WTC11 (cell line): ENCODE results near the gene SIPA1L3. TPM values are rescaled to one million over a fixed set of nuclear protein-coding genes. Genes with fewer than 3 reads are reported as not detected.

Source experiments
- ATAC-seq: fragments of 200-7000 bp; cut with Tn5 transposase; 2 replicates; pipeline ENCODE4 v1.10.0; 2021; ENCODE audit warnings: mild to moderate bottlenecking, moderate library complexity
- CTCF ChIA-PET: fragments of 300-600 bp; sonication (Branson Sonifier 250); formaldehyde crosslinking; loops from one replicate; lab custom pipeline; 2021; ENCODE audit warnings: antibody characterized with exemption; lab: Charles Lee
- POLR2A ChIA-PET: fragments of 350-600 bp; sonication (Branson Sonifier 250); formaldehyde crosslinking; loops from one replicate; lab custom pipeline; 2021; ENCODE audit warnings: antibody characterized with exemption; lab: Charles Lee
- DNase-seq: peaks from one replicate; pipeline ENCODE4 v3.0.0; 2021; ENCODE audit warnings: low spot score
- H3K27ac Mint-ChIP-seq: 2 replicates; pipeline ENCODE4 v1.8.0; 2021; ENCODE audit warnings: mixed read lengths
- H3K27me3 Mint-ChIP-seq: 2 replicates; pipeline ENCODE4 v1.8.0; 2021; ENCODE audit warnings: low read depth, mild to moderate bottlenecking, moderate library complexity, mixed read lengths
- H3K36me3 Mint-ChIP-seq: 2 replicates; pipeline ENCODE4 v1.8.0; 2021; ENCODE audit warnings: mixed read lengths
- H3K4me1 Mint-ChIP-seq: 2 replicates; pipeline ENCODE4 v1.8.0; 2022; ENCODE audit warnings: mixed read lengths
- H3K4me3 Mint-ChIP-seq: 2 replicates; pipeline ENCODE4 v1.8.0; 2021; ENCODE audit warnings: mild to moderate bottlenecking, moderate library complexity, mixed read lengths
- H3K9me3 Mint-ChIP-seq: 2 replicates; pipeline ENCODE4 v1.8.0; 2021; ENCODE audit warnings: mixed read lengths
- CBFB ChIP-seq: sonication (generic); formaldehyde crosslinking; IDR thresholded peaks from 2 replicates; pipeline ENCODE4 v1.8.1; 2022; ENCODE audit warnings: mild to moderate bottlenecking, low read depth, missing genetic modification reagents
- EMX1 ChIP-seq: fragments of 250-450 bp; sonication (Bioruptor Pico); IDR thresholded peaks from 2 replicates; pipeline ENCODE4 v1.8.0; 2021; ENCODE audit warnings: mild to moderate bottlenecking
- FOXJ3 ChIP-seq: sonication (generic); formaldehyde crosslinking; IDR thresholded peaks from 2 replicates; pipeline ENCODE4 v1.9.0; 2021; ENCODE audit warnings: missing genetic modification reagents, mild to moderate bottlenecking, borderline replicate concordance
- GRHL2 ChIP-seq: fragments of 250-450 bp; sonication (Bioruptor Pico); IDR thresholded peaks from 2 replicates; pipeline ENCODE4 v1.8.0; 2022; ENCODE audit warnings: mild to moderate bottlenecking, moderate library complexity; ENCODE audit not compliant: insufficient replicate concordance, severe bottlenecking
- HMGA2 ChIP-seq: fragments of 250-450 bp; sonication (Bioruptor Pico); IDR thresholded peaks from 2 replicates; pipeline ENCODE4 v1.4.0; 2021; ENCODE audit warnings: mild to moderate bottlenecking, moderate library complexity
- KAT7 ChIP-seq: sonication (generic); formaldehyde crosslinking; IDR thresholded peaks from 2 replicates; pipeline ENCODE4 v1.8.1; 2023; ENCODE audit warnings: missing genetic modification reagents, mild to moderate bottlenecking, borderline replicate concordance
- NFYB ChIP-seq: sonication (generic); formaldehyde crosslinking; conservative IDR thresholded peaks from 2 replicates; pipeline ENCODE4 v1.8.0; 2022; ENCODE audit warnings: low read depth, missing genetic modification reagents
- PRRX2 ChIP-seq: fragments of 250-450 bp; sonication (Bioruptor Pico); IDR thresholded peaks from 2 replicates; pipeline ENCODE4 v1.8.0; 2021; ENCODE audit warnings: mild to moderate bottlenecking
- total RNA-seq: library from RNA; stranded (reverse); gene quantifications from 3 replicates; pipeline ENCODE4 v1.2.3, GENCODE V29; 2021
- TF ChIP-seq, protein P1 (sequence below): sonication (generic); formaldehyde crosslinking; conservative IDR thresholded peaks from 2 replicates; pipeline ENCODE4 v1.8.1; 2023; ENCODE audit warnings: mild to moderate bottlenecking, low read depth, missing genetic modification reagents, moderate library complexity
- TF ChIP-seq, protein P2 (sequence below): fragments of 250-450 bp; sonication (Bioruptor Pico); conservative IDR thresholded peaks from 2 replicates; pipeline ENCODE4 v1.9.0; 2021; ENCODE audit warnings: mild to moderate bottlenecking
- TF ChIP-seq, protein P3 (sequence below): sonication (generic); formaldehyde crosslinking; IDR thresholded peaks from 2 replicates; pipeline ENCODE4 v1.8.0; 2022; ENCODE audit warnings: mild to moderate bottlenecking, missing genetic modification reagents
- TF ChIP-seq, protein P4 (sequence below): sonication (generic); formaldehyde crosslinking; IDR thresholded peaks from 2 replicates; pipeline ENCODE4 v1.8.0; 2023; ENCODE audit warnings: missing genetic modification reagents, mild to moderate bottlenecking, borderline replicate concordance

The SIPA1L3 gene
- total RNA-seq, 1 experiment from 2014 or later: 41.5 TPM

DNA sequence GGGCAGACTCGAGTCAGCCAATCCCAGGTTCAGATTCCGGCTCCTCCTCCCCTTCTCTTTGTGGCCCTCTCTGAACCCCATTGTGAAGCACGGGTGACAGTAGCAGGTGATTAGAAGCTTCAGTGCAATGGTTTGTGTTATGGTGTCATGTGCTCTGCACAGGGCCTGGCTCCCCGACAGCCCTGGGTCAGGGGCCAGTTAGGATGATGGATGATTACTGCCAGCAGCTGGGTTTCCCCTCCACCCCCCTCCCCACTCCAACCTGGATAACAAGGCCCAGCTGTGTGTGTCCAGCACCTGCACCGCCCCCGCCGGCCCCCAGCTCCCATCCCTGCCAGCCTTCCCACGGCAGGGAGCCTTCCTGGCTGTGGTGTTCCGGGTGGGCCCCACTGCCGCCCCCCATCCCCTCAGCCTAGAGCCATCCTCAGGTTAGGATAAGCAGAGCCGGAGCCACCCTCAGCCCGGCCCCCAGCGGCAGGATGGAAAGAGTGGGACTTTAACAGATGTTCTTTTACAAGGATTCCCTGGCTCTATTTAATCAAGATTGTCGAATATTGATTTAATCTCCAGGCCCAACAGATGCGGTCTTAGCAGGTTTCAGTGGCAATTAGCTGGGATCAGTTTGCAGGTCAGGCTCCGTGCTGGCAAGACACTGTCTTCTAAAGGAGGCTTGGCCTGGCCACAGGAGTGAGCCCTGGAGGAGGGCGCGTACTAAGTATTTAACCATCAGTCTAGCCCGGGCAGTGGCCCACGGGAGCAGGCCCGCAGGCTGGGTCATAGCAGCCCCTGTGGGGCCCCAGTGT, 156.2 kb downstream of the SIPA1L3 start (continued):
- TF ChIP-seq, protein P1, sequence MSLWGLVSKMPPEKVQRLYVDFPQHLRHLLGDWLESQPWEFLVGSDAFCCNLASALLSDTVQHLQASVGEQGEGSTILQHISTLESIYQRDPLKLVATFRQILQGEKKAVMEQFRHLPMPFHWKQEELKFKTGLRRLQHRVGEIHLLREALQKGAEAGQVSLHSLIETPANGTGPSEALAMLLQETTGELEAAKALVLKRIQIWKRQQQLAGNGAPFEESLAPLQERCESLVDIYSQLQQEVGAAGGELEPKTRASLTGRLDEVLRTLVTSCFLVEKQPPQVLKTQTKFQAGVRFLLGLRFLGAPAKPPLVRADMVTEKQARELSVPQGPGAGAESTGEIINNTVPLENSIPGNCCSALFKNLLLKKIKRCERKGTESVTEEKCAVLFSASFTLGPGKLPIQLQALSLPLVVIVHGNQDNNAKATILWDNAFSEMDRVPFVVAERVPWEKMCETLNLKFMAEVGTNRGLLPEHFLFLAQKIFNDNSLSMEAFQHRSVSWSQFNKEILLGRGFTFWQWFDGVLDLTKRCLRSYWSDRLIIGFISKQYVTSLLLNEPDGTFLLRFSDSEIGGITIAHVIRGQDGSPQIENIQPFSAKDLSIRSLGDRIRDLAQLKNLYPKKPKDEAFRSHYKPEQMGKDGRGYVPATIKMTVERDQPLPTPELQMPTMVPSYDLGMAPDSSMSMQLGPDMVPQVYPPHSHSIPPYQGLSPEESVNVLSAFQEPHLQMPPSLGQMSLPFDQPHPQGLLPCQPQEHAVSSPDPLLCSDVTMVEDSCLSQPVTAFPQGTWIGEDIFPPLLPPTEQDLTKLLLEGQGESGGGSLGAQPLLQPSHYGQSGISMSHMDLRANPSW (CRISPR knock-in tag): no peak
- no peak for TF ChIP-seq NFYB (CRISPR knock-in tag)
- no peak for TF ChIP-seq CBFB (CRISPR knock-in tag)
- no peak for TF ChIP-seq HMGA2 (CRISPR knock-in tag)
- TF ChIP-seq, protein P2, sequence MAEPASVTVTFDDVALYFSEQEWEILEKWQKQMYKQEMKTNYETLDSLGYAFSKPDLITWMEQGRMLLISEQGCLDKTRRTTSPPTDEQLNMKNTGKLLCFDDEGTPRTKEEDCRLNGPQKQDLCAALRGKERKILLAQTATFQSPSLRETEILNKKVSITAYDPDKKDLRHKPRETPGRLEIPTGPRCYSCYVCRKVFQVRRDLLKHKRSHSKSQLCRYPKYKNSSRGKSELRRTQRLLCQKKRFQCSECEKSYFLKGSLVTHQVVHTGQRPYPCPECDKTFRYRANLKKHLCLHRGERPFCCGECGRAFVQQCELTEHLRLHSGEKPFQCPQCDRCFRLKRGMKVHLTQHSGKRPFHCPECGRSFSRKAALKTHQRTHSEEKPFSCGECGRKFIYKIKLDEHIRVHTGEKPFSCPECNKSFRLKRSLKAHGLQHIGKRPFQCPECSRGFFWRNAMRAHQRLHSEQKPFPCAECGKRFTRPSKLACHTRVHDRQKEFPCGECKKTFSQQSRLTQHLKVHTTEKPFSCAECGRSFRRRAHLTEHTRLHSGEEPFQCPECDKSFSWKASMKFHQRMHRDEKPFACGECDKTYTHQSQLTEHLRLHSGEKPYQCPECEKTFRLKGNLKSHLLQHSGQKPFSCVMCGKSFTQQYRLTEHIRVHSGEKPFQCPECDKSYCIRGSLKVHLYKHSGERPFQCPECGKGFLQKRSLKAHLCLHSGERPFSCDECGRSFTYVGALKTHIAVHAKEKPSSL (CRISPR knock-in tag): no peak
- no peak for TF ChIP-seq KAT7 (CRISPR knock-in tag)
- TF ChIP-seq GRHL2 (CRISPR knock-in tag): no peak
- no peak for TF ChIP-seq FOXJ3 (CRISPR knock-in tag)

DNA sequence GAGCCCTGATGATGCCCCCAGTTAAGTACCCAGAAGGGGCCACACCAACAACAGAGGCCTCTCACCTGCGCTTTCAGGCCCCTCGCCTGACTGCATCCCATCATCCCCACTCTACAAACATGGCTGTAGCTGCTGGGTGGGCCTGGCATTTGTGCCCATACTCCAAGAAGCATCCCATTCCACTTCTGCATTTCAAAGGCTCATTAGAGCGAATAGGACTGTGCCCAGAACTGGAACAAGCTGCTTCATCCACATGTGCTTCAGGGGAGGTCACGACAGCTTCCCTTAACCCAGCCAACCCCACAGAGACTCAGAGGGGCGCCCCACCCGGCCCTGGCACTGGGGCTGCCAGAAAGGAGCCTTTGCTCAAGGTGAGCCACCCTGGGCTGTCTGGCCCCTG, 156.9 kb downstream of the SIPA1L3 start:
- no peaks in the 10 kb centered on the region for H3K36me3 Mint-ChIP-seq
- TF ChIP-seq, protein P3, sequence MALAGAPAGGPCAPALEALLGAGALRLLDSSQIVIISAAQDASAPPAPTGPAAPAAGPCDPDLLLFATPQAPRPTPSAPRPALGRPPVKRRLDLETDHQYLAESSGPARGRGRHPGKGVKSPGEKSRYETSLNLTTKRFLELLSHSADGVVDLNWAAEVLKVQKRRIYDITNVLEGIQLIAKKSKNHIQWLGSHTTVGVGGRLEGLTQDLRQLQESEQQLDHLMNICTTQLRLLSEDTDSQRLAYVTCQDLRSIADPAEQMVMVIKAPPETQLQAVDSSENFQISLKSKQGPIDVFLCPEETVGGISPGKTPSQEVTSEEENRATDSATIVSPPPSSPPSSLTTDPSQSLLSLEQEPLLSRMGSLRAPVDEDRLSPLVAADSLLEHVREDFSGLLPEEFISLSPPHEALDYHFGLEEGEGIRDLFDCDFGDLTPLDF (CRISPR knock-in tag): no peak
- TF ChIP-seq PRRX2 (CRISPR knock-in tag) (no peak), EMX1 (CRISPR knock-in tag) (no peak), FOXJ3 (CRISPR knock-in tag) (no peak)
- TF ChIP-seq, protein P4, sequence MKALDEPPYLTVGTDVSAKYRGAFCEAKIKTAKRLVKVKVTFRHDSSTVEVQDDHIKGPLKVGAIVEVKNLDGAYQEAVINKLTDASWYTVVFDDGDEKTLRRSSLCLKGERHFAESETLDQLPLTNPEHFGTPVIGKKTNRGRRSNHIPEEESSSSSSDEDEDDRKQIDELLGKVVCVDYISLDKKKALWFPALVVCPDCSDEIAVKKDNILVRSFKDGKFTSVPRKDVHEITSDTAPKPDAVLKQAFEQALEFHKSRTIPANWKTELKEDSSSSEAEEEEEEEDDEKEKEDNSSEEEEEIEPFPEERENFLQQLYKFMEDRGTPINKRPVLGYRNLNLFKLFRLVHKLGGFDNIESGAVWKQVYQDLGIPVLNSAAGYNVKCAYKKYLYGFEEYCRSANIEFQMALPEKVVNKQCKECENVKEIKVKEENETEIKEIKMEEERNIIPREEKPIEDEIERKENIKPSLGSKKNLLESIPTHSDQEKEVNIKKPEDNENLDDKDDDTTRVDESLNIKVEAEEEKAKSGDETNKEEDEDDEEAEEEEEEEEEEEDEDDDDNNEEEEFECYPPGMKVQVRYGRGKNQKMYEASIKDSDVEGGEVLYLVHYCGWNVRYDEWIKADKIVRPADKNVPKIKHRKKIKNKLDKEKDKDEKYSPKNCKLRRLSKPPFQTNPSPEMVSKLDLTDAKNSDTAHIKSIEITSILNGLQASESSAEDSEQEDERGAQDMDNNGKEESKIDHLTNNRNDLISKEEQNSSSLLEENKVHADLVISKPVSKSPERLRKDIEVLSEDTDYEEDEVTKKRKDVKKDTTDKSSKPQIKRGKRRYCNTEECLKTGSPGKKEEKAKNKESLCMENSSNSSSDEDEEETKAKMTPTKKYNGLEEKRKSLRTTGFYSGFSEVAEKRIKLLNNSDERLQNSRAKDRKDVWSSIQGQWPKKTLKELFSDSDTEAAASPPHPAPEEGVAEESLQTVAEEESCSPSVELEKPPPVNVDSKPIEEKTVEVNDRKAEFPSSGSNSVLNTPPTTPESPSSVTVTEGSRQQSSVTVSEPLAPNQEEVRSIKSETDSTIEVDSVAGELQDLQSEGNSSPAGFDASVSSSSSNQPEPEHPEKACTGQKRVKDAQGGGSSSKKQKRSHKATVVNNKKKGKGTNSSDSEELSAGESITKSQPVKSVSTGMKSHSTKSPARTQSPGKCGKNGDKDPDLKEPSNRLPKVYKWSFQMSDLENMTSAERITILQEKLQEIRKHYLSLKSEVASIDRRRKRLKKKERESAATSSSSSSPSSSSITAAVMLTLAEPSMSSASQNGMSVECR: no peak
- TF ChIP-seq, all 79 proteins: peak for 0
- ATAC-seq (no peak), DNase-seq (no peak)
- Mint-ChIP-seq H3K4me1 (peaks cover 6% of the 10 kb centered on the region), H3K27me3 (no peaks in the 10 kb centered on the region), H3K27ac (no peak overlapping the region), H3K4me3 (no peak overlapping the region), H3K9me3 (no peaks in the 10 kb centered on the region)
- POLR2A ChIA-PET: interaction anchor here (1.9 kb wide), 1 partner anchor 157 kb away, joined by 6 read pairs; the partner anchor contains the start of genes SIPA1L3 and WDR87
- CTCF ChIA-PET: interaction anchor here (0.7 to 1.8 kb wide), 2 partner anchors 79 to 339 kb away, joined by 3 to 4 read pairs; partner anchors contain the start of gene FAM98C
